ENCODE data around the gene ASCL3. TPM values are rescaled to one million over a fixed set of nuclear protein-coding genes. Genes with fewer than 3 reads are reported as not detected.

Gene ASCL3
- total and polyA plus RNA-seq, 10 of the 15 experiments (the other 5 are each of a cell fraction or from before 2014, with no cell fraction given), result not detected

DNA sequence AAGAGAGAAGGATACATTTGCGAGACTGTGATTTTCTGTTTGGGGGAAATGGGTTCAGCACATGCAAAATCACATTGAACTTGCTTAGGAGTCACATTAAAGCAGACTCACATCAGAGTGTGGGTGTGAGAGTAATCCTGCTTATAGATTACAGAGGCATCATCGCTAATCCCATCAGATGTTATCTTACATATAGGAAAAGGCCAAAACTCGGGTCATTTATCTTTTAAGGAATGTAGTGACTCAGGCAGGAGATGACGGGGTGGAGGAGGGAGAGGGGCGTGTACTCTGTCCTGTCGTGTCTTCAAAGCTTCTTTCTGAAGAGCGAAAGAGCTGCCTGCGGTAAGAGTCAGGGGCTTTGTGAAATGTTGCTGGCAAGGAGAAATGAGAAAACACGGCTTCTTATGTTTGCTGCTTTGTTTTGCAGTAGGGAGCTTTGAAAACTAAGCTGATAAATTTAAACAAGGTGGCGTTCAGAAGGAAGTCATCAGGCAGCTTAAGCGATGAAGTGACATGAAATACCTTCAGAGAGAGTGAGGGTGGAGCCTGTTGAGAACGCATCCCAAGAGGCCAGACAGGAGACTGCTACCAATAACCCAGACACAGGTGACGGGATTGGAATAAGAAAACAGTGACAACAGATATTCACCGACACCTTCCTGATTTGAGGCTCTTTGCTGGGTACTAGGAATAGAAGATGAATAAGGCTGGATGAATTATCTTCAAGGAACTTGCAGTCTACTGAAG lies 7.9 kb downstream of the ASCL3 start (continued):
- TF ChIP-seq, protein P1, sequence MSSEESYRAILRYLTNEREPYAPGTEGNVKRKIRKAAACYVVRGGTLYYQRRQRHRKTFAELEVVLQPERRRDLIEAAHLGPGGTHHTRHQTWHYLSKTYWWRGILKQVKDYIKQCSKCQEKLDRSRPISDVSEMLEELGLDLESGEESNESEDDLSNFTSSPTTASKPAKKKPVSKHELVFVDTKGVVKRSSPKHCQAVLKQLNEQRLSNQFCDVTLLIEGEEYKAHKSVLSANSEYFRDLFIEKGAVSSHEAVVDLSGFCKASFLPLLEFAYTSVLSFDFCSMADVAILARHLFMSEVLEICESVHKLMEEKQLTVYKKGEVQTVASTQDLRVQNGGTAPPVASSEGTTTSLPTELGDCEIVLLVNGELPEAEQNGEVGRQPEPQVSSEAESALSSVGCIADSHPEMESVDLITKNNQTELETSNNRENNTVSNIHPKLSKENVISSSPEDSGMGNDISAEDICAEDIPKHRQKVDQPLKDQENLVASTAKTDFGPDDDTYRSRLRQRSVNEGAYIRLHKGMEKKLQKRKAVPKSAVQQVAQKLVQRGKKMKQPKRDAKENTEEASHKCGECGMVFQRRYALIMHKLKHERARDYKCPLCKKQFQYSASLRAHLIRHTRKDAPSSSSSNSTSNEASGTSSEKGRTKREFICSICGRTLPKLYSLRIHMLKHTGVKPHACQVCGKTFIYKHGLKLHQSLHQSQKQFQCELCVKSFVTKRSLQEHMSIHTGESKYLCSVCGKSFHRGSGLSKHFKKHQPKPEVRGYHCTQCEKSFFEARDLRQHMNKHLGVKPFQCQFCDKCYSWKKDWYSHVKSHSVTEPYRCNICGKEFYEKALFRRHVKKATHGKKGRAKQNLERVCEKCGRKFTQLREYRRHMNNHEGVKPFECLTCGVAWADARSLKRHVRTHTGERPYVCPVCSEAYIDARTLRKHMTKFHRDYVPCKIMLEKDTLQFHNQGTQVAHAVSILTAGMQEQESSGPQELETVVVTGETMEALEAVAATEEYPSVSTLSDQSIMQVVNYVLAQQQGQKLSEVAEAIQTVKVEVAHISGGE (CRISPR knock-in tag; IDR thresholded peaks at IDR 0.05), result no peak
- no peak for TF ChIP-seq ZSCAN29 (IDR thresholded peaks at IDR 0.05)

DNA sequence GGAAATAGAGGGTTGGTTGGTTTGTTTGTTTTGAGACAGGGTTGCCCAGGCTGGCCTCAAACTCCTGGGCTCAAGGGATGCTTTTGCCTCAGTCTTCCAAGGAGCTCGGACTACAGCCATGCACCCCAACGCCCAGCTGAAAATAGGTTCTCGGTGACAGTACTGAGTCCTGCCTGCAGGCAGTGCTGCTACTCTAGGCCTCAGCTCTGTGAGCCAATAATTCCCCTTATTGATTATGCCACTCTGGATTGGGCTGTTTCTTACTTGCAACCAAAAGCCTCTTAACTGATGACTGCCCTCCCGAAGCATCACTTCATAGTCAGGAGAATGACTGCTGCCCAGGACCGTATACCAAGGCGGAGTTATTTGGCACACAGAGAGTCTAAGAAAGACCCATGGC lies 8.9 kb downstream of the ASCL3 start:
- FAIRE-seq (no peak), DNase-seq (ENCODE audit: low read depth, low spot score) (no peak), ATAC-seq (peak; percentile 51)
- TF ChIP-seq, protein P2, sequence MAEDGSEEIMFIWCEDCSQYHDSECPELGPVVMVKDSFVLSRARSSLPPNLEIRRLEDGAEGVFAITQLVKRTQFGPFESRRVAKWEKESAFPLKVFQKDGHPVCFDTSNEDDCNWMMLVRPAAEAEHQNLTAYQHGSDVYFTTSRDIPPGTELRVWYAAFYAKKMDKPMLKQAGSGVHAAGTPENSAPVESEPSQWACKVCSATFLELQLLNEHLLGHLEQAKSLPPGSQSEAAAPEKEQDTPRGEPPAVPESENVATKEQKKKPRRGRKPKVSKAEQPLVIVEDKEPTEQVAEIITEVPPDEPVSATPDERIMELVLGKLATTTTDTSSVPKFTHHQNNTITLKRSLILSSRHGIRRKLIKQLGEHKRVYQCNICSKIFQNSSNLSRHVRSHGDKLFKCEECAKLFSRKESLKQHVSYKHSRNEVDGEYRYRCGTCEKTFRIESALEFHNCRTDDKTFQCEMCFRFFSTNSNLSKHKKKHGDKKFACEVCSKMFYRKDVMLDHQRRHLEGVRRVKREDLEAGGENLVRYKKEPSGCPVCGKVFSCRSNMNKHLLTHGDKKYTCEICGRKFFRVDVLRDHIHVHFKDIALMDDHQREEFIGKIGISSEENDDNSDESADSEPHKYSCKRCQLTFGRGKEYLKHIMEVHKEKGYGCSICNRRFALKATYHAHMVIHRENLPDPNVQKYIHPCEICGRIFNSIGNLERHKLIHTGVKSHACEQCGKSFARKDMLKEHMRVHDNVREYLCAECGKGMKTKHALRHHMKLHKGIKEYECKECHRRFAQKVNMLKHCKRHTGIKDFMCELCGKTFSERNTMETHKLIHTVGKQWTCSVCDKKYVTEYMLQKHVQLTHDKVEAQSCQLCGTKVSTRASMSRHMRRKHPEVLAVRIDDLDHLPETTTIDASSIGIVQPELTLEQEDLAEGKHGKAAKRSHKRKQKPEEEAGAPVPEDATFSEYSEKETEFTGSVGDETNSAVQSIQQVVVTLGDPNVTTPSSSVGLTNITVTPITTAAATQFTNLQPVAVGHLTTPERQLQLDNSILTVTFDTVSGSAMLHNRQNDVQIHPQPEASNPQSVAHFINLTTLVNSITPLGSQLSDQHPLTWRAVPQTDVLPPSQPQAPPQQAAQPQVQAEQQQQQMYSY (CRISPR knock-in tag; IDR thresholded peaks at IDR 0.05), result no peak
- TF ChIP-seq RAD21 (IDR thresholded peaks at IDR 0.05; ENCODE audit: insufficient read depth, low read depth, low read length), result 0 out of 2 replicates have a peak, but pooled peaks have one; percentile 23
- ChIA-PET CTCF (interaction anchor here (1.1 to 4.8 kb wide), 2 partner anchors 26 to 203 kb away, joined by 3 to 30 read pairs; no protein-coding TSS in a partner anchor), SMC1A (ENCODE audit: uncharacterized antibody, unreplicated experiment) (interaction anchor here (1.4 kb wide), 1 partner anchor 9 kb away, joined by 3 read pairs; the partner anchor contains the start of gene ASCL3), RAD21 (ENCODE audit: unreplicated experiment) (interaction anchor here (0.9 to 1.2 kb wide), 3 partner anchors 23 to 204 kb away, joined by 3 to 4 read pairs (median 3); partner anchors contain the start of gene AKIP1), POLR2A (no interaction called here)
- 75% methylated on average over 6 of the region's 6 CpGs for WGBS (ENCODE audit: insufficient coverage, insufficient replicate concordance, low lambda C conversion rate, missing lambda C conversion rate)
- Histone ChIP-seq H4K20me1 (ENCODE audit: control insufficient read depth, insufficient read depth) (no peaks in the 10 kb centered on the region), H3K9ac (ENCODE audit: control insufficient read depth, insufficient read depth, low read length) (no peak overlapping the region), H2AFZ (ENCODE audit: control insufficient read depth, low read depth, low read length) (no peak overlapping the region), H3K4me1 (ENCODE audit: control insufficient read depth, insufficient read depth, low read length) (no peaks in the 10 kb centered on the region), H3K4me2 (ENCODE audit: control insufficient read depth, insufficient read depth) (no peak overlapping the region), H3K36me3 (ENCODE audit: control insufficient read depth in 2 of 2, insufficient read depth in 2 of 2, low read length in 1 of 2) (no peaks in the 10 kb centered on the region), H3K4me3 (no peak overlapping the region), H3K79me2 (ENCODE audit: control insufficient read depth, insufficient read depth, low read length) (no peaks in the 10 kb centered on the region), H3K27ac (ENCODE audit: control insufficient read depth, insufficient read depth) (no peak overlapping the region), H3K27me3 (replicated peaks in 1 of 2; ENCODE audit: control insufficient read depth in 2 of 2, insufficient read depth in 2 of 2, low read length in 1 of 2) (no peaks in the 10 kb centered on the region), H3K9me3 (replicated peaks; ENCODE audit: control insufficient read depth, insufficient read depth, low read length) (no peaks in the 10 kb centered on the region)
- BruUV-seq (replicated peaks), result no TSS peak
- in situ Hi-C loops (cut with MboI), result no loop called here
- intact Hi-C loops (cut with micrococcal nuclease; ENCODE audit: unreplicated experiment), result no loop called here
